Endometrium (tissue), 2 donors: ENCODE results near the gene KCNQ5.

Experiments used
- FAIRE-seq: peaks from 2 replicates; lab custom pipeline; 2012; peaks lifted over from hg19 to GRCh38; lab: Jason Lieb, UNC
- donor health status: control.
- donor health status: control.

KCNQ5 gene

GRCh38 chr6:72913797-72914196 lies 291.9 kb downstream of the KCNQ5 start:
- FAIRE-seq: no peak

GRCh38 chr6:72916298-72916697 lies 294.4 kb downstream of the KCNQ5 start:
- FAIRE-seq: no peak

- FAIRE-seq: no peak
Observed at GRCh38 chr6:72916906-72917305, 295.0 kb downstream of the KCNQ5 start.

GRCh38 chr6:72922401-72922800 lies 300.5 kb downstream of the KCNQ5 start:
- no peak for FAIRE-seq

GRCh38 chr6:72925136-72925535 lies 303.3 kb downstream of the KCNQ5 start:
- FAIRE-seq: no peak

- FAIRE-seq: no peak
Observed at GRCh38 chr6:72930556-72931132, 308.8 kb downstream of the KCNQ5 start.

DNA sequence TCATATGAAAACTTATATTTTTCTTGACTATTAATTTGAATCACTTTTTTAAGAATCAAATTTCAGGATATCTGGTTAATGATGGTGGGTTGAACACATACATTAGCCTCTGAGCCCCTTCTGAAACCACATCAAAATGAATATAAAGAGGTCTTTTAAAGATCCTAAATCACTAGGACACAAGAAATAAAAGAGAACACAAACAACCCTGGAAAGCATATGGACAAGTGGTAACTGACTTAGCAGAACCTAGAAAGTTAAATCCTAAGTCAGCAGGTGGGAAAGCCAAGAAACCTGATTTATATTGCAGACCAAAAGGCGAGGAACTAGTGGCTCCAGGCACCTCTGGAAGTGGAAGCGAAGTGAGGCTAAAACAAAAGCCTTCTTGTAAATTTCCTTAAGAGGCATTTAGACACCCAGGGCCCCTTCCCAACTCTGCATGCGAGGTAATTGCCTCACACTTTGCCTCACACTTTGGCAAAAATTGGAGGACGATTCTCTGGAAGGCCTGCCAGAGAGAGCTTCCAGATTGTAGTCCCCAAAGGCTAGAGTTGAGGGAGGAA lies 309.5 kb downstream of the KCNQ5 start:
- FAIRE-seq: no peak

DNA sequence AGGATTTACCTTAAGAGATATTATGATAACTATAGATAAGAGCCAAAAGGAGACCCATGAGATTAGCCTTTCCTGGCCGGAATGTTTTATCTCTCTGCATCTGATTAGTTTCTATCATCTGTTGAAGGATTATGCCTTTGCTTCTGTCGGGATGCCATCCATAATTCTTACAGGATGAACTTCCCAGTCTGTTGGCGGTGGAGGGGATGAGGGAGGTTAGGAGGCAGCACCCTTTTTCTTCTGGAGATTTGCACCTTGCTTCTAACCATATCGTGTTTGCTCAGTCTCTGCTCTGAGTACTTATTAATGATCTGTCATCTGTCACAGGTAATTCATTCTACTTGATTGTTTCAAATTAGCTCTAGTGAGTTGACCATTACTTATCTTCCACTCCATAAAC lies 311.4 kb downstream of the KCNQ5 start:
- FAIRE-seq: no peak

GRCh38 chr6:72936766-72937559 lies 315.1 kb downstream of the KCNQ5 start:
- FAIRE-seq: no peak

- FAIRE-seq: no peak
Observed at GRCh38 chr6:72938104-72938503, 316.2 kb downstream of the KCNQ5 start.

DNA sequence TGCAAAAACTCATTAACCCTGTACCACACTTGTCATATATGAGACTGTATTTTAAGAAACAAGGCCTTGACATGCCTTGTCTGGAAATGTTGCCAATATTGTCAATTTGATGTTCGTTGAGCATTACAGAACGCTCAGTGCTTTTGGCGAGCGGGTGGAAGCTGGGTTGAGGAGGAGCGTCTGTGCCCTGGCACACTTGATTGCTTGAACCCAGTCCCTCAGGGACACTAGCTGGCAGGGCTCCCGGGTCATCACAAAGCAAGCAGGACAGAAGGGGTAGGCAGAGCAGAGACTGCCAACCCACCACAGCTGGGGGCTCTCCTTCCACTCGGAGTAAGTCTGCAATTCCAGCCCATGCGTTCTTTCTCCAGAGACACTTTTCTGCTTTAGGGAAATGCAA lies 317.1 kb downstream of the KCNQ5 start:
- no peak for FAIRE-seq

DNA sequence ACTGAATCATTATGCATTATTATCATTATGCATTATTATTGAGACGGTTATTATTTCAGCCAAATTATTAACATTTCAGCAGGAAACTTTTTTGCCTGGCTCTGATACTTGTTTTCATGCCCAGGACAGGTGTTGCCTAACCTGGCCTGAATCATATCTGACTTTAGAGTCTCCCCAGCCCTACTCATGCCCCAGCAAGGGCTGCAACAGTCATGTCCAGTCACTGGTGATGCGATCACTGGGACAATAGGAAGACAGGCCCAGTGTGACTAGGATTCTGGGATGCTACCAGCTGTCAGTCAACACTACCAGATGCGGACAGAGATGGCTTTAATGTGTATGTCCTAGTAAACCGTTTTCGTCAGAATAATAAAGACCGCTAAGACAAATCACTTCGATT lies 318.4 kb downstream of the KCNQ5 start:
- FAIRE-seq: no peak

DNA sequence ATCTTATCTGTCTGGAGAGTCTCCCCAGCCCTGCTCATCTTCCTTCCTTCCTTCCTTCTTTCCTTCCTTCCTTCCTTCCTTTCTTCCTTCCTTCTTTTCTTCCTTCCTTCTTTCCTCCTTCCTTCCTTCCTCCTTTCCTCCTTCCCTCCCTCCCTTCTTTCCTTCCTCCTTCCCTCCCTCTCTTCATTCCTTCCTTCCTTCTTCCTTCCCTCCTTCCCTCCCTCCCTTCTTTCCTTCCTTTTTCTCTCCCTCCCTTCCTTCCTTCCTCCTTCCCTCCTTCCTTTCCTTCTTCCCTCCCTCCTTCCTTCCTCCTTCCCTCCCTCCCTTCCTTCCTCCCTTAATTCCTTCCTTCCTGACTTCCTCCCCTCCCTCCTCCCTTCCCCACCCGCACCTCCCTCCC lies 319.4 kb downstream of the KCNQ5 start:
- no peak for FAIRE-seq

- no peak for FAIRE-seq
Observed at GRCh38 chr6:72941751-72942150, 319.9 kb downstream of the KCNQ5 start.

DNA sequence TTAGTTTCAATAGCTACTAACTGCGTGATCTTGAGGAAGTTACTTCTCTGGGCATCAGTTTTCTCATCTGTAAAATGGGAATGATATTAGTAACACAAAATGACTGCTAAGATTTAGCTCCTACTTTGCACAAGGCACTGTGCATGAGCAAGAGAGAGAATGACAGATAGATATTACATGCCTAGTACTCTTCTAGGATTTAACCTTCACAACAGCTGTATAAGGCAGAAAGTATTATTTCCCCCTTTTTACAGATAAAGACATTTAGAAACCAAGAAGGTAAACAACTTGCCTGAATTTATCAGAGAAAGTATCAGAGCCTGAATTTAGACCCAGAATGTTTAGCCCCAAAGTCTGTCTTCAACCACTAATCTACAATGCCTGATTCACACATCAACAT lies 321.8 kb downstream of the KCNQ5 start:
- FAIRE-seq: no peak

DNA sequence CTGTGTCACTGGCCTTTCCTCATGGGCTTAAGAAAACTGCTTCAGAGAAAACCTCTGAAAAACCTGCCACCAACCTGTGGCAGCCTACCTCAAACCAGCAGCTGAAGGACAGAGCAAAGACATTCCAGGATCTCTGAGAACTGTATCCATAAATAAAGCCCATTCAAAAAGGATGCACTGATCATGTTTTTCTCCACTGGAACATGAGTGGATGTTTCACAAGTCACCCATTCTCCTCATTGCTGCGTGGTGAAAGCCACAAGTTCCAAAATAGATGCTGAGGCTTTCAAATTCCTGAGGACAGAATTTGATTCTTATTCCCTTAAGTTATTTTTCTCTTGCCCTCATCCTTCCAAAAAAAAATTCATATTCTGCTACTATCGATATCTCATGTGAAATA lies 322.8 kb downstream of the KCNQ5 start:
- no peak for FAIRE-seq

GRCh38 chr6:72946774-72947173 lies 324.9 kb downstream of the KCNQ5 start:
- no peak for FAIRE-seq

DNA sequence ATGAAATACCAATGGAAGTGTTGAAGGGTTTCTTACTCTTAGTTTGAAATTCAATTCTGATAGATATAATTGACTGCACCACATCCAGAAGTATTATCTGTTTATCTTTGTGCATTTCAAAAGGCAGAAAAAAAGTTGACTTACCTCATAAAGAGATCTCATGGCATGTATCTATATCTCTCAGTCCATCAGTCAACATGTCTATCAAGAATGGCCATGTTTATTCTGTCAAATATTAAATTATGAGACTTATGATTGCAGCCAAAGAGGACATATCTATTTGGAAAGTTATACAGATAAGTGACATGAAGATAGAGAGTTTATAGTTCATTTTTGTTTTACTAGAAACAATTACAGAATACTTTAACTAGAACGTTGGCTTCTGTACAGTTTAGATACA lies 325.7 kb downstream of the KCNQ5 start:
- FAIRE-seq: no peak

DNA sequence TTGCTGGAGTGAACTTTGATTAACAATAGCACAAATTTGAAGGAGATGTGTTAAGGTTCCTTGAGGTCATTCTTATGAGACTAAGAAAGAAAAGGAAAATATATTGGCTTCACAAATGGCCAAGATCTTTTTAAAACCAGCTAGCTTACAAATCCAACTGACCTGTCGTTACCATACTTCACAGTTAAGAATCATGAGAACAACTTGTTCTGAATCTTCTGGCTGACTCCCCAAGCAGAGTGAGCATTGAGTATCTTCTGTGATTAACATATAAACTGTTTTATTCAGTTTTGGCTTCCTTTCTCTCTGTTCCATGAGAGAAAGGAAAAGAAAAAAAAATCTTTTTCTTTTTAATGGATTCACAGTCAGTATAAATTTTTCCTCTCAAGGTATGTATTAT lies 326.3 kb downstream of the KCNQ5 start:
- FAIRE-seq: no peak

GRCh38 chr6:72950114-72950860 lies 328.4 kb downstream of the KCNQ5 start:
- no peak for FAIRE-seq

GRCh38 chr6:72952808-72953630 lies 331.2 kb downstream of the KCNQ5 start:
- FAIRE-seq: no peak

DNA sequence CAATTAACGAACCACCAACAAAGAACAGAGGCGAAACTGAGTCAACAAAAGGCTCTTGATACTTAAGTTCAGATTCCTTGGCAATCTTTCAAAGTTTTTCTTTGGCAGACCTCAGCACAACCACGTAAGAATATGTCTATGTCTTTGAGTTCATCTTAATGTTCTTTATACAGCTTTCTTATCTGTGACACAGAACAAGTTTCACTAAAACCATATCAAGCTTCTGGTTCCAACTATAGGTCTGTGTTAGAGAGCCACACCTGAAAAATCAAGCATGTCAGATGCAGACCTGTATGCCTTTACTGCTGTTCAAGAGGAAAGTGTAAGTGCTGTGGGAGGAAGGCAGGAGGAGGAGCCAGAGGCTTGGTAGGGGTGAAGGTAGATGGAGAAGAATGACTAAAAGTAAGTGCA lies 332.1 kb downstream of the KCNQ5 start:
- FAIRE-seq: no peak
